Renal cortex interstitium (tissue), 3 donors: ENCODE measurements around the gene CEBPA. TPM values are rescaled to one million over a fixed set of nuclear protein-coding genes. Genes with fewer than 3 reads are reported as not detected.

ENCODE experiments used
- polyA plus RNA-seq, 3 donors: library from polyadenylated mRNA; unstranded; fragments of 120-200 nt; gene quantifications; one replicate each; pipeline ENCODE4 v1.2.1, GENCODE V29; 2013; ENCODE audit not compliant: insufficient read length in 3 of 3

CEBPA gene
- polyA plus RNA-seq, 3 donors, result 2.3 to 7.0 (median 3.0) TPM

Other genes starting within 250 kb of the CEBPA start
- gene RHPN2, start 237.6 kb downstream of the CEBPA start, polyA plus RNA-seq, result 10 to 100 TPM; 16.3 to 26.3 (median 17.8) TPM
- gene GPATCH1, start 221.4 kb downstream of the CEBPA start, polyA plus RNA-seq, result 10 to 100 TPM; 13.1 to 15.0 (median 13.7) TPM
- 1 to 10 TPM in 2 of 3 donors, under 1 TPM in 1; 0.86 to 2.4 (median 1.3) TPM for gene WDR88, start 170.4 kb downstream of the CEBPA start, polyA plus RNA-seq
- gene LRP3, start 108.2 kb downstream of the CEBPA start, polyA plus RNA-seq, result 10 to 100 TPM; 18.4 to 30.7 (median 26.4) TPM
- gene SLC7A10, start 76.7 kb downstream of the CEBPA start, polyA plus RNA-seq, result under 1 TPM; 0.22 to 0.40 (median 0.33) TPM
- 10 to 100 TPM; 17.5 to 23.7 (median 23.3) TPM for gene CEBPG, start 71.2 kb upstream of the CEBPA start, polyA plus RNA-seq
- 100 to 1,000 TPM; 106 to 122 (median 112) TPM for gene PEPD, start 219.3 kb upstream of the CEBPA start, polyA plus RNA-seq